ENCODE results near the gene IQCH. TPM values are rescaled to one million over a fixed set of nuclear protein-coding genes. Genes with fewer than 3 reads are reported as not detected.

The IQCH gene
- total and polyA plus RNA-seq, 2 of the 4 experiments (the other 2 are of a cell fraction): 0.60 to 2.5 TPM

GRCh38 chr15:67208396-67208795 lies 46.2 kb upstream of the IQCH start:
- ATAC-seq (ENCODE audit: low read depth) (no peak), DNase-seq (no peak)
- no peak overlapping the region for H3K23ac ChIP-seq (ENCODE audit: low read depth, low read length)
- H3K36me3 ChIP-seq (ENCODE audit: control insufficient read depth, insufficient read depth, low read length): peaks cover 3% of the 10 kb centered on the region
- intact Hi-C loops (cut with micrococcal nuclease): no loop called here
- no peak overlapping the region for H2BK5ac ChIP-seq (ENCODE audit: low read depth, low read length, poor library complexity, severe bottlenecking)
- no peak overlapping the region for H2BK120ac ChIP-seq (ENCODE audit: low read depth, low read length)
- no peak overlapping the region for H2BK15ac ChIP-seq (ENCODE audit: low read depth, low read length)
- H2AK5ac ChIP-seq (ENCODE audit: low read depth, low read length): no peak overlapping the region
- no peaks in the 10 kb centered on the region for H3K9me3 ChIP-seq (ENCODE audit: control insufficient read depth, insufficient read depth, low read length)
- H3K9ac ChIP-seq (ENCODE audit: low read depth, low read length): no peak overlapping the region
- H3K9me1 ChIP-seq (ENCODE audit: insufficient read depth, low read length): peaks cover 3% of the 10 kb centered on the region; the same call in 1 of the 2 replicates
- H3K4me1 ChIP-seq (ENCODE audit: control insufficient read depth, insufficient read depth, low read length): peaks cover 1% of the 10 kb centered on the region; the same call in 1 of the 2 replicates
- H2BK20ac ChIP-seq (ENCODE audit: low read depth, low read length): no peak overlapping the region
- no peak overlapping the region for H3K4me2 ChIP-seq (ENCODE audit: low read depth, low read length)
- no peak overlapping the region for H4K8ac ChIP-seq (ENCODE audit: low read depth in 2 of 2, low read length in 2 of 2)
- no peak overlapping the region for H3K14ac ChIP-seq (replicated peaks; ENCODE audit: low read depth, low read length)
- no peak overlapping the region for H3K27ac ChIP-seq (ENCODE audit: insufficient read depth, low read length)
- no peak overlapping the region for H3K56ac ChIP-seq (ENCODE audit: extremely low read depth, insufficient read depth, low read length)
- H3K18ac ChIP-seq (ENCODE audit: low read depth, low read length): no peak overlapping the region
- no peak overlapping the region for H2AFZ ChIP-seq (replicated peaks; ENCODE audit: low read length, poor library complexity)
- H2AK9ac ChIP-seq (replicated peaks; ENCODE audit: low read depth, low read length, poor library complexity): no peak overlapping the region
- WGBS, 2 experiments (ENCODE audit: extremely low coverage in 2 of 2, insufficient read length in 1 of 2): no CpG with 5 or more reads among the region's 2 CpGs
- POLR2A ChIA-PET (ENCODE audit: unreplicated experiment): no interaction called here
- no peak overlapping the region for H4K5ac ChIP-seq (ENCODE audit: low read depth, low read length)
- no peak for TF ChIP-seq MXI1 (IDR thresholded peaks at IDR 0.05; ENCODE audit: borderline replicate concordance, low read depth, low read length)
- TF ChIP-seq, protein P1, sequence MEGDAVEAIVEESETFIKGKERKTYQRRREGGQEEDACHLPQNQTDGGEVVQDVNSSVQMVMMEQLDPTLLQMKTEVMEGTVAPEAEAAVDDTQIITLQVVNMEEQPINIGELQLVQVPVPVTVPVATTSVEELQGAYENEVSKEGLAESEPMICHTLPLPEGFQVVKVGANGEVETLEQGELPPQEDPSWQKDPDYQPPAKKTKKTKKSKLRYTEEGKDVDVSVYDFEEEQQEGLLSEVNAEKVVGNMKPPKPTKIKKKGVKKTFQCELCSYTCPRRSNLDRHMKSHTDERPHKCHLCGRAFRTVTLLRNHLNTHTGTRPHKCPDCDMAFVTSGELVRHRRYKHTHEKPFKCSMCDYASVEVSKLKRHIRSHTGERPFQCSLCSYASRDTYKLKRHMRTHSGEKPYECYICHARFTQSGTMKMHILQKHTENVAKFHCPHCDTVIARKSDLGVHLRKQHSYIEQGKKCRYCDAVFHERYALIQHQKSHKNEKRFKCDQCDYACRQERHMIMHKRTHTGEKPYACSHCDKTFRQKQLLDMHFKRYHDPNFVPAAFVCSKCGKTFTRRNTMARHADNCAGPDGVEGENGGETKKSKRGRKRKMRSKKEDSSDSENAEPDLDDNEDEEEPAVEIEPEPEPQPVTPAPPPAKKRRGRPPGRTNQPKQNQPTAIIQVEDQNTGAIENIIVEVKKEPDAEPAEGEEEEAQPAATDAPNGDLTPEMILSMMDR (conservative IDR thresholded peaks at IDR 0.05; ENCODE audit: low read depth, low read length): no peak
- TF ChIP-seq BHLHE40 (IDR thresholded peaks at IDR 0.05; ENCODE audit: low read depth, low read length): no peak
- no peak for TF ChIP-seq POLR2A (IDR thresholded peaks at IDR 0.05; ENCODE audit: low read depth, low read length)
- TF ChIP-seq FOS (IDR thresholded peaks at IDR 0.05; ENCODE audit: low read depth, low read length): no peak
- no peak for TF ChIP-seq USF2 (IDR thresholded peaks at IDR 0.05; ENCODE audit: low read depth, low read length)
- no TSS peak for BruUV-seq (replicated peaks)
- dilution Hi-C loops (cut with HindIII; ENCODE audit: low sequenced_read_pairs, unreplicated experiment): no loop called here
- no peaks in the 10 kb centered on the region for H4K20me1 ChIP-seq (ENCODE audit: insufficient read depth, low read length)
- CTCF ChIA-PET: no interaction called here
- in situ Hi-C loops (cut with MboI; ENCODE audit: low sequenced_read_pairs): no loop called here
- no peak overlapping the region for H3K4ac ChIP-seq (ENCODE audit: low read depth, low read length)
- no peak overlapping the region for H4K91ac ChIP-seq (ENCODE audit: insufficient read depth, low read depth, low read length)
- H3K27me3 ChIP-seq (ENCODE audit: control insufficient read depth, insufficient read depth, low read length): no peaks in the 10 kb centered on the region
- H3K4me3 ChIP-seq (ENCODE audit: insufficient read depth, low read depth, low read length): no peak overlapping the region
- peaks cover 3 to 6% of the 10 kb centered on the region in 2 experiments; a peak in 1 of 4 replicates for H3K79me1 ChIP-seq (ENCODE audit: low read depth in 1 of 2, low read length in 2 of 2)
